ENCODE results near the gene CERS4.

- no peak for TF ChIP-seq CTCF (IDR thresholded peaks at IDR 0.05)
- TF ChIP-seq EP300 (IDR thresholded peaks at IDR 0.05), result no peak
- no peak for TF ChIP-seq POLR2A (IDR thresholded peaks at IDR 0.05; ENCODE audit: low read depth)
- no peak for TF ChIP-seq POLR2AphosphoS5 (IDR thresholded peaks at IDR 0.05)
Observed at GRCh38 chr19:8302357-8302691, 93.2 kb downstream of the CERS4 start.

Measured in esophagus muscularis mucosa (tissue), 4 donors.